Measurements from ENCODE around the gene COL6A2.
"Not testable (repeated sequence)": the region's sequence is repeated elsewhere in the genome, so short reads cannot be mapped to it uniquely, and the experiment has no call there.

Gene COL6A2

DNA sequence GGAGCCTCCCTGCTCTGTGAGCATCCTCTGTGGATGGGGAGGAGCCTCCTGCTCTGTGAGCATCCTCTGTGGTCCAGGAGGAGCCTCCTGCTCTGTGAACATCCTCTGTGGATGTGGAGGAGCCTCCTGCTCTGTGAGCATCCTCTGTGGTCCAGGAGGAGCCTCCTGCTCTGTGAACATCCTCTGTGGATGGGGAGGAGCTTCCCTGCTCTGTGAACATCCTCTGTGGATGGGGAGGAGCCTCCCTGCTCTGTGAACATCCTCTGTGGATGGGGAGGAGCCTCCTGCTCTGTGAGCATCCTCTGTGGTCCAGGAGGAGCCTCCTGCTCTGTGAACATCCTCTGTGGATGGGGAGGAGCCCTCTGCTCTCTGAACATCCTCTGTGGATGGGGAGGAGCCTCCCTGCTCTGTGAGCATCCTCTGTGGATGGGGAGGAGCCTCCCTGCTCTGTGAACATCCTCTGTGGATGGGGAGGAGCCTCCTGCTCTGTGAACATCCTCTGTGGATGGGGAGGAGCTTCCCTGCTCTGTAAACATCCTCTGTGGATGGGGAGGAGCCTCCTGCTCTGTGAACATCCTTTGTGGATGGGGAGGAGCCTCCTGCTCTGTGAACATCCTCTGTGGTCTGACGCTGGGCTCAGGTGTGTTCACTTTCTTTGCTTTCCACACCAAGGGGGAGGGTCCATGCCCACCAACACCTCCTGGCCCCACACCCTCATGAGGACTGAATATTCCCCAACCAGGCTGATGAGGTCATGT, 72.7 kb downstream of the COL6A2 start:
- DNase-seq (ENCODE audit: low read depth in 2 of 2, low spot score in 1 of 2), result not testable (repeated sequence)

DNA sequence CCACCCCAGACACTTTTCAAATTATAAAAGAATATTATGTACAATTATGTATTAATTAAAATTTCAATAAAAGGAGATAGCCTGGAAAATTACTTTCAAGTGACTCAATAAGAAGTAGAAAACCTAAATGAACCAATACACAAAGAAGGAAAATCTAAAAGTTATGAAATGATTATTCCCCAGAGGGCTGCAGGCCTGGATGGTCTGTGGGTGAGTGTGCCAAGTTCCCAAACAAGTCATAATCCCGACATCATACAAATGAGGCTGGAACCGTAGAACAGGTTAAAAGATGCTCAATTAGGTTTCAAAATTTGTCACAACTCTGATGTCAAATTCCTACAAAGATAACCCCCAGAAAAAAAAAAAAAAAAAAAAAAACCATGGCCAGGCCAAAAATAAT, 73.7 kb downstream of the COL6A2 start:
- DNase-seq (ENCODE audit: low read depth in 2 of 2, low spot score in 1 of 2), result no peak

DNA sequence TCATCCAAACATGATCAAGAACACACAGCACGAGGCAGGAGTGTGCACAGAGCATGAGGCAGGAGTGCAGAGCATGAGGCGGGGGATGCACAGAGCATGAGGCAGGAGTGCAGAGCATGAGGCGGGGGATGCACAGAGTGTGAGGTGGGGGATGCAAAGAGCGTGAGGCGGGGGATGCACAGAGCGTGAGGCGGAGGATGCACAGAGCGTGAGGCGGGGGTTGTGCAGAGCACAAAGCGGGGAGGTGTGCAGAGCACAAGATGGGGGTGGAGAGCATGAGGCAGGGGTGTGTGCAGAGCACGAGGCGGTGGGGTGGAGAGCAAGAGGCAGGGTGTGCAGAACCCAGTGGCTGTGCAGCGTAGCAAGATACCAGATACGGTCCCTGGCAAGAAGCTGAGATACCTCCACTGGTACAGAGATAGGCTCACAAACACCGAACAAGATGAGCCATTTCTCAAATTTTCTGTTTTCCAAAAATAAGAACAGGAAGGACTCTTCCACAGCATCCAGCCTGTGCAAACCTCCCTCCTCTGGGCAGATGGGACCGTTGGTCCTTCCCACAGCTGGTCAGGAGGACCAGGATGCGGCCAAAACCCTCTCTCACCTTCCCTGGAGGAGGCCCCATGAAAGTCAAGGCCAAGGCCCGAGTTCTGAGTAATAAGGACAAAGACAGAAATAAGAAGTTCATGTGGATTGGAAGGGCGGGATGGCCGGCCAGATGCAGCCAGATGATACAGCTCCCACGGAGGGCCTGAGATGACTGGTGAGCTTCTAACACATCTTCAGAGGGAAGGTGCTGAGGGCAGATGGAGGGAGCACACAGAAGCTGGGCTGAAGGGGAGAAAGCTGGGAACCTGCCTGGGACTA, 74.3 kb downstream of the COL6A2 start:
- DNase-seq (ENCODE audit: low read depth in 2 of 2, low spot score in 1 of 2), result no peak

DNA sequence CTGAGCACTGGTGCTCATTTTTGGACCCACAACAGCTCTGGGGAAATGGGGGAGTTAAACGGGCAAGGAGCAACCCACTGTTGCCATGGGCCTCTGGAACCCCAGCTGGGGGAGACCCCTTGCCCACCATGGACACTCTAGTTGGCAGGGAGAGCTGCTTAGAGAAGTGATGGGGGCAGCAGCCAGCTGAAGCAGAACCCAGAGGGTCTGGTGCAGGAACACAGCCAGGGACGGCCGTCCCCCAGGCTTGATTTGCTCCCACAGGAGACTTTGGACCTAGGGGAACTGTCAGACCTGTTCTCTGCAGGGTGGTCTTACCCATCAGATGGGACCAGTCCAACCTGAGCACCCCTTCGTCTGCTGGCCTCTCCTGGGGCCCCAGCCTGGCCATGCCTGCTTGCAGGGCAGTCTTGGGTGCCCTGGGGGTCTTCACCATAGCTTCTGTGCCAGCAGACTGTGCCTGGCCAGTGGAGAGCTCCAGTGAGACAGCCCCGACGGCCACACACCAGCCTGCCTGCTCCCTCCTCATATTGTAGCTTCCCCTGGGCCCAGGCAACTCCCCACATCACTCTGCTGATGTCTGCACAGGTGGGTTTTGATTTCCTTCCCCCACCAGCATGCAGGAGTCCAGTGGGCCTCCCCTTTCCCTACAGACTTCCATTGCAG, 75.1 kb downstream of the COL6A2 start:
- no peak for DNase-seq (ENCODE audit: low read depth in 2 of 2, low spot score in 1 of 2)

DNA sequence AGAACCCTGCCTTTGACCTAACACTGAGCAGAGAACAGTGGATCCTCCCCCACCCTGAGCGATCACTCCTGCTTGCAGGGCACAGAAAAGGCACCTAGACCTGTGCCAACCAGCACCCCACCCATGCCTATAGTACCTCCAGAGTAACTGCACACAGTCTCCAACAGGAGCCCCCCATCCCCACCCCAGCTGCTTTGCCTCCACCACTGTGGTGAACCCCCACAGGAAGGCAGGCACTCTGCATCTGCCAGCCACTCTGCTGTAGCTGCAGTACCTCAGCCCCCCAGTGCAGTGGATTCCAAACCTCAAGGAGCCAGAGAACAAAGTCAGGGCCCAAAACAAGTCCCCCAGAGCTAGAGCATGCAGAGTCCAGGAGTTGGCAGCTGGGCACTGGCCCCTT, 75.7 kb downstream of the COL6A2 start:
- DNase-seq (ENCODE audit: low read depth in 2 of 2, low spot score in 1 of 2), result no peak

DNA sequence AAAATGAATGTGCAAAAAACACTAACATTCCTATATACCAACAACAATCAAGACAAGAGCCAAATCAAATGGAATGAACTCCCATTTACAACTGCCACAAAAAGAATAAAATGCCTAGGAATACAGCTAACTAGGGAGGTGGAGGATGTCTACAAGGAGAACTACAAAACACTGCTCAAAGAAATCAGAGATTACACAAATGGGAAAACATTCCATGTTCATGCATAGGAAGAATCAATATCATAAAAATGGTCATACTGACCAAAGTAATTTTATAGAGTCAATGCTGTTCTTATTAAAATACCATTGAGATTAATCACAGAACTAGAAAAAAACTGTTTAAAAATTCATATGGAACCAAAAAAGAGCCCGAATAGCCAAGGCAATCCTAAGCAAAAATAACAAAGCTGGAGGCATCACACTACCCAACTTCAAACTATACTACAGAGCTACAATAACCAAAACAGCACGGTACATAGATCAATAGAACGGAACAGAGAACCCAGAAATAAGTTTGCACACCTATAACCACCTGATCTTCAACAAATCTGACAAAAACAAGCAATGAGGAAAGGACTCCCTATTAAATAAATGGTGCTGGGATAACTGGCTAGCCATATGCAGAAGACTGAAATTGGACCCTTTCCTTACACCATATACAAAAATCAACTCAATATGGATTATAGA, 78.7 kb downstream of the COL6A2 start:
- not testable (repeated sequence) for DNase-seq (ENCODE audit: low read depth in 2 of 2, low spot score in 1 of 2)

DNA sequence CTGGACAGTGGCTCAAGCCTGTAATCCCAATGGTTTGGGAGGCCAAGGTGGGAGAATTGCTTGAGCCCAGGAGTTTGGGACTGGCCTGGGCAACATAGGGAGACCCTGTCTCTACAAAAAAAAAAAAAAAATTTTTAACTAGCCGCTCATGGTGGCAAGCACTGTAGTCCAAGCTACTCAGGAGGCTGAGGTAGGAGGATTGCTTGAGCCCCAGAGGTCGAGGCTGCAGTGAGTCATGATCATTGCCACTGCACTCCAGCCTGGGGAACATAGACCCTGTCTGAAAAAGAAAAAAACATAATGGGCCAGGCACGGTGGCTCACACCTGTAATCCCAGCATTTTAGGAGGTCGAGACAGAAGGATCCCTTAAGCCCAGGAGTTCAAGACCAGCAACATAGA, 81.0 kb downstream of the COL6A2 start:
- no peak for DNase-seq (ENCODE audit: low read depth in 2 of 2, low spot score in 1 of 2)

Measured in stimulated activated CD8-positive, alpha-beta memory T cell treated with anti-CD3 and anti-CD28 coated beads, Interleukin-4, amount 100 ng/mL, for 1 hour (primary cell).